Psoas muscle (tissue), 8 donors: ENCODE results near the gene ABLIM2. TPM values are rescaled to one million over a fixed set of nuclear protein-coding genes. Genes with fewer than 3 reads are reported as not detected.
A peak's percentile ranks its signal among the peaks of the same experiment; 100 is the strongest.

Source experiments
- ATAC-seq, 4 donors: fragments of 200-7000 bp; cut with Tn5 transposase; one replicate each; pipeline ENCODE4 v1.9.1; 2020; ENCODE audit warnings: moderate library complexity in 3 of 4, mild to moderate bottlenecking in 2 of 4
- DNase-seq, 2 donors: peaks; one replicate each; pipeline ENCODE4 v3.0.0-alpha.2; 2020
- H3K27ac ChIP-seq: fragments of 200-600 bp; one replicate; pipeline ENCODE4 v1.8.0; 2022
- H3K27me3 ChIP-seq, 3 donors: fragments of 200-600 bp in 1 of 3; one replicate each; pipeline versions ENCODE4 v1.6.1 to v1.8.0; 2013 to 2022; ENCODE audit warnings: low read length in 2 of 3, mild to moderate bottlenecking in 2 of 3, moderate library complexity in 1 of 3; ENCODE audit not compliant: insufficient read depth in 3 of 3
- H3K36me3 ChIP-seq, 2 donors: fragments of 200-600 bp in 1 of 2; one replicate each; pipeline versions ENCODE4 v1.6.1 to v1.8.0; 2013 to 2022; ENCODE audit warnings: low read depth in 1 of 2, mild to moderate bottlenecking in 1 of 2, moderate library complexity in 1 of 2; ENCODE audit not compliant: insufficient read depth in 1 of 2
- H3K4me1 ChIP-seq: fragments of 200-600 bp; one replicate; pipeline ENCODE4 v1.8.0; 2022
- H3K4me3 ChIP-seq: fragments of 200-600 bp; one replicate; pipeline ENCODE4 v1.8.0; 2022; ENCODE audit warnings: mild to moderate bottlenecking
- H3K9me3 ChIP-seq: fragments of 200-600 bp; one replicate; pipeline ENCODE4 v1.8.0; 2022
- WGBS, 3 donors: extraction: QIAGEN DNeasy Blood & Tissue Kit; methylation state at CpG; one replicate each; pipeline versions ENCODE4 v1.1.6 to v1.1.7; 2013; 5-methylcytosine and 5-hydroxymethylcytosine counted together
- intact Hi-C, 2 donors: fragments of 100-400 bp; cut with DNase I; formaldehyde crosslinking; loops; one replicate each; pipeline versions ENCODE4 v1.11.0 to v1.14.2; 2022
- polyA plus RNA-seq, 3 donors: library from polyadenylated mRNA; stranded (reverse); fragments of 200-250 nt; gene quantifications; one replicate each; pipeline ENCODE4 v1.2.3, GENCODE V29; 2013
- total RNA-seq, 4 donors: library from RNA; stranded (reverse); fragmentation: NEBNext Ultra II Directional in 2 of 4; extraction: Animal tissue kit (Norgen Biotek cat#: 25700) in 2 of 4; gene quantifications; one replicate each; pipeline versions ENCODE4 v1.2.1 to v1.2.4, GENCODE V29; 2021 to 2023
- TF ChIP-seq, protein P1 (sequence below): fragments of 200-600 bp; IDR thresholded peaks from one replicate; pipeline ENCODE4 v1.8.0; 2022; ENCODE audit warnings: antibody characterized with exemption
- donor health status: healthy with polysubstance abuse.
- donor health status: DM: no; HTN: no; CAD: no; lungs with moderate emphysema.
- donor health status: Bipolar disorder and iron deficiency.
- donor health status: healthy.
- donor health status: DM: yes; HTN: yes; CAD: no.
- donor health status: DM: no; HTN: no; CAD: no.
- donor health status: DM: no; HTN: no; CAD: no.
- donor health status: DM: yes; HTN: yes; CAD: no.

Gene ABLIM2
- total and polyA plus RNA-seq, 7 donors: 82.2 to 956 (median 292) TPM

DNA sequence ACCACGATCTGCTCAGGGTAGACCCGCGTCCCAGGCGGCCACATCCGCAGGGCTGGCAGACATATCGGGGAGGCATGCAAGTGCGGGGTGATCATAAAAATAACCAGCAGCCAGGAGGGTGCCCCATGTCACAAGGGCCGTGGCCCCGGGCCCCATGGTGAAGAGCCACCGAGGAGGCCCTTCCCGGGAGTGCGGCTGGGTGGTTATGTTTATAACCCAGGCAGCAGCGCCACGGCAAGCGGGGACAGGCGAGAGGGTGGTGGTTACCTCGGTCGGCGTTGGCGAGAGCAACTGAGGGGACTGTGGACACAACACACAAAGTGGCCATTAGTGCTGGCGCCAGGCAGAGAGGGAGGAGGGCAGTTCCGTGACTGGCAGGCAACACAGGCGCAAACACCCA is 126.2 kb downstream of the ABLIM2 start:
- Histone ChIP-seq H3K9me3 (no peaks in the 10 kb centered on the region), H3K27me3 (no peaks in the 10 kb centered on the region), H3K4me3 (no peak overlapping the region), H3K27ac (peak overlapping the region; percentile 30), H3K4me1 (peaks cover 9% of the 10 kb centered on the region), H3K36me3 (peaks cover 0 to 89% of the 10 kb centered on the region in 2 donors)
- intact Hi-C loops: no loop called here
- TF ChIP-seq, protein P1, sequence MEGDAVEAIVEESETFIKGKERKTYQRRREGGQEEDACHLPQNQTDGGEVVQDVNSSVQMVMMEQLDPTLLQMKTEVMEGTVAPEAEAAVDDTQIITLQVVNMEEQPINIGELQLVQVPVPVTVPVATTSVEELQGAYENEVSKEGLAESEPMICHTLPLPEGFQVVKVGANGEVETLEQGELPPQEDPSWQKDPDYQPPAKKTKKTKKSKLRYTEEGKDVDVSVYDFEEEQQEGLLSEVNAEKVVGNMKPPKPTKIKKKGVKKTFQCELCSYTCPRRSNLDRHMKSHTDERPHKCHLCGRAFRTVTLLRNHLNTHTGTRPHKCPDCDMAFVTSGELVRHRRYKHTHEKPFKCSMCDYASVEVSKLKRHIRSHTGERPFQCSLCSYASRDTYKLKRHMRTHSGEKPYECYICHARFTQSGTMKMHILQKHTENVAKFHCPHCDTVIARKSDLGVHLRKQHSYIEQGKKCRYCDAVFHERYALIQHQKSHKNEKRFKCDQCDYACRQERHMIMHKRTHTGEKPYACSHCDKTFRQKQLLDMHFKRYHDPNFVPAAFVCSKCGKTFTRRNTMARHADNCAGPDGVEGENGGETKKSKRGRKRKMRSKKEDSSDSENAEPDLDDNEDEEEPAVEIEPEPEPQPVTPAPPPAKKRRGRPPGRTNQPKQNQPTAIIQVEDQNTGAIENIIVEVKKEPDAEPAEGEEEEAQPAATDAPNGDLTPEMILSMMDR: no peak
- DNase-seq (no peak), ATAC-seq (no peak)
- WGBS, 3 donors: 89 to 96% (median 90%) methylated on average over 23 of the region's 23 CpGs

DNA sequence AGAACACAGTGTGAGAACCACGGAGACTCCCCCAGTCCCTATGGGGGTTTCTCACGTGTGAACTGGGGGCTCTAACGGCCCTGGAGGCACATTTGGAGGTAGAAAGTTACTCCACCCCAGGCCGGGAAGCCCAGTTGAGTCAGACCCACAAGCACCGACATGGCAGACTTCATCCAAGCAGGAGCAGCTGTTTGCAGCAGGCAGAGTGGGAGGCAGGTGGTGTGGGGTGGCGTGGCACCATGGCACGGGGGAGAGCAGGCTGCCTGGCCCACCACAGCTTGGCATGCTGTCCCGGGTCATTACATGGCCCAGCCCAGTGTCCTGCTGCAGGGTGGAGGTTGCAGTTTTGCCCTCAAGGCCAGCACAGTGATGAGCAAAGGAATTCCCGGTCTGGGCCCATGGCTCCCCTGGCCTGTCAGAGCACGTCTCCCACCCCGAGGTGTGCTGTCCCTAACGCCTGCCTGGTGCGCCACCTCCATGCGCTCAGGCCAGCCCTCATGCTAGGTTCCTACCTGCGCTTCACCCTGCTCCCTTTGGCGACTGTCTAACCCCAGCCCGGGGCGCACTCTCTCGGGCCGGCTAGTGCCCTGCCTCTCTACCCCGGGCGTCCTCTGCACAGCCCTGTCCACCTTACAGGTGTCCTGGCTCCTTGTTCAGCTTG is 128.4 kb downstream of the ABLIM2 start:
- intact Hi-C loops: no loop called here
- Histone ChIP-seq H3K27me3 (no peaks in the 10 kb centered on the region), H3K4me1 (peaks cover 9% of the 10 kb centered on the region), H3K36me3 (peaks cover 2 to 92% of the 10 kb centered on the region in 2 donors), H3K4me3 (no peak overlapping the region), H3K9me3 (no peaks in the 10 kb centered on the region), H3K27ac (peak overlapping the region; percentile 71)
- 77 to 85% (median 79%) methylated on average over 22 of the region's 22 CpGs for WGBS, 3 donors
- ATAC-seq: peak; percentile 3 to 42 (median 21)
- TF ChIP-seq, protein P1: no peak
- DNase-seq: no peak

DNA sequence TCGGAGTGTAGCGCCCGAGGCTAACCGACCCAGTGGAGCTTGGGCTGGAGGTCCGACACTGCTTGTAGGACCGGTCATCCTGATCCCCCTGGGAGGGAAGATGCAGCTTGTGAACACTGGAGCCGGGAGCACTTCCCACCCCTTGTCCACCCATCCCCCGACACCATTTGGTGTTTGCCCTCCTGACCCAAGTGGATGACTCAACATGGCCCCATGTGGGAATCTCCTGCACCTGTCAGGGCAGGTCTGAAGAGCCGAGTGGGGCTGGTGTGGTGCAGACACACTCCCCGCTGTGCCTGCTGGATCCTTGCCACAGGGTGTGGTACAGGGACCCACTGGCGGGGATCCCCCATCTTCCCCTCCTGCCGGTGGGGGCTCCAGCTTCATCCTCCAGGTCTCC is 128.9 kb downstream of the ABLIM2 start:
- intact Hi-C loops: no loop called here
- Histone ChIP-seq H3K9me3 (no peaks in the 10 kb centered on the region), H3K36me3 (peaks cover 2 to 95% of the 10 kb centered on the region in 2 donors), H3K4me1 (peaks cover 9% of the 10 kb centered on the region), H3K4me3 (no peak overlapping the region), H3K27ac (peak overlapping the region; percentile 71), H3K27me3 (no peaks in the 10 kb centered on the region)
- TF ChIP-seq, protein P1: no peak
- peak; percentile 54 to 77 (median 62) for ATAC-seq
- peak; percentile 50 to 76 for DNase-seq
- 62 to 71% (median 64%) methylated on average over 12 of the region's 12 CpGs for WGBS, 3 donors

DNA sequence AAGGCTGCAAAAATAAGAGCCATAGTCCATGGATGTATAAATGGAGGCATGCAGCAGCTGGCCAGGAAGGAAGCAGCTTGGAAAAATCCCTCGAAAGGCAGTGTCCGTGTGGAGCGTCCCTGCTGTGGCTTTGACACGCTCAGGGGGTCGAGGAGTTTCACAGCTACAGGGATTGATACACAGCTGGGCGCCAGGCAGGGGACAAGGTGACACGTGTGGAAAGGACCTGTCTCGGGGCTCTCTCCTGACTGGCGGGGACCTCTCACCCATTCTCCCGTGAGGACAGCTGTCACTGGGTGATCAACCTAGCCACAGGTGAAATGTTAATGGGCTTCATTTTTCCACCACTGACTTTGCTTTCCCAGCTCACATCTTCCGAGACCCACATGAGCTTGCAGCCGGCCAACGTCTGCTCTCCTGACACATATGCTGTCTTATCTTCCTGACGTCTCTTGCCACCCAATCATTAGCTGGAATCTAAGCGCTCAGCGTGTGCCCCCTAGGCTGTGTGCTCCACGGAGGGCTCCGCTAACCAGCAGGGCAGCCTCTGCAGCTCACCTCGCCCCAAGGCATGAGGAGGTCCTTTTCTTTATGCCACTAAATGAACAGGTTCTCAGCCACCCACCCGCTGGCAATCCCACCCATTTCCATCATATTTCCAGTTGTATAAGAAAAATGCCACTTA is 129.6 kb downstream of the ABLIM2 start:
- ATAC-seq (no peak), DNase-seq (no peak)
- Histone ChIP-seq H3K27me3 (no peaks in the 10 kb centered on the region), H3K9me3 (no peaks in the 10 kb centered on the region), H3K27ac (peak overlapping the region; percentile 71), H3K4me1 (peaks cover 9% of the 10 kb centered on the region), H3K36me3 (peaks cover 2 to 100% of the 10 kb centered on the region in 2 donors), H3K4me3 (no peak overlapping the region)
- WGBS, 3 donors: 79 to 90% (median 87%) methylated on average over 20 of the region's 20 CpGs
- TF ChIP-seq, protein P1: no peak
- intact Hi-C loops: no loop called here
